Stimulated activated CD4-positive, alpha-beta T cell treated with anti-CD3 and anti-CD28 coated beads, Interleukin-12 subunit alpha, Interleukin-12 subunit beta, amount 100 ng/mL, for 24 hours (primary cell): ENCODE results near the gene PERCC1.
"Not testable (repeated sequence)": the region's sequence is repeated elsewhere in the genome, so short reads cannot be mapped to it uniquely, and the experiment has no call there.

Experiments
- DNase-seq, 2 experiments: peaks; one replicate each; pipeline ENCODE4 v3.0.0-alpha.2; 2020; ENCODE audit warnings: low read depth in 2 of 2

Gene PERCC1

DNA sequence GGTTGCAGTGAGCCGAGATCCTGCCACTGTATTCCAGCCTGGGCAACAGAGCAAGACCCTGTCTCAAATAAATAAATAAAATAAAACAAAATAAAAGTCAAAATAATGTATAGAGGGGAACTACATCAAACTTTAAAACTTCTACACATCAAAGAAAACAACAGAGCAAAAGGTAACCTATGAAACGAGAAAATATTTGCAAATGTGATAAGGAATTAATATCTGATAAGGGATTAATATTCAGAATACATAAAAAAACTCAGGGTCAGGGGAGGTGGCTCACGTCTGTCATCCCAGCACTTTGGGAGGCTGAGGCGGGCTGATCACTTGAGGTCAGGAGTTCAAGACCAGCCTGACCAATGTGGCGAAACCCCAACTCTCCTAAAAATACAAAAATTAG, 38.3 kb downstream of the PERCC1 start:
- DNase-seq = not testable (repeated sequence)

DNA sequence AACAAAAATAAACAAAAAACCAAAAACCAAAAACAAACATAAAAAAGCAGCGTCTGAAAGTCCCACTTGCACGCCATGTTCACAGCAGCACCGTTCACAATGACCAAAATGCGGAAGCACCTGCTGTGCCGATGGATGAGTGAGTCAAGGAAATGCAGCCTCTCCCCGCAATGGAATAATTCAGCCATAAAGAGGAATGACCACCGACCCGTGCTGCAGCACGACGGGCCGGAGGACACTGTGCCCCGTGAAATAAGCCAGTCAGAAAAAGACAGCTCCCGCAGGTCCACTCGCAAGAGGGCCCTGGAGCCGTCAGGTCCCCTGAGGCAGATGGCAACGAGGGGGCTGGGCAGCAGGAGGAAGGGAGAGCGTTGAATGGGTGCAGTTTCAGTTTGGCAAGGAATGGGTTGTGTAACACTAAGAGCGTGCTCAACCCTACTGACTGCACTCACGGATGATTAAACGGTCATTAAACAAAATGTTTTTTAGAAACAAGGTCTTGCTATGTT, 38.9 kb downstream of the PERCC1 start:
- no peak for DNase-seq

DNA sequence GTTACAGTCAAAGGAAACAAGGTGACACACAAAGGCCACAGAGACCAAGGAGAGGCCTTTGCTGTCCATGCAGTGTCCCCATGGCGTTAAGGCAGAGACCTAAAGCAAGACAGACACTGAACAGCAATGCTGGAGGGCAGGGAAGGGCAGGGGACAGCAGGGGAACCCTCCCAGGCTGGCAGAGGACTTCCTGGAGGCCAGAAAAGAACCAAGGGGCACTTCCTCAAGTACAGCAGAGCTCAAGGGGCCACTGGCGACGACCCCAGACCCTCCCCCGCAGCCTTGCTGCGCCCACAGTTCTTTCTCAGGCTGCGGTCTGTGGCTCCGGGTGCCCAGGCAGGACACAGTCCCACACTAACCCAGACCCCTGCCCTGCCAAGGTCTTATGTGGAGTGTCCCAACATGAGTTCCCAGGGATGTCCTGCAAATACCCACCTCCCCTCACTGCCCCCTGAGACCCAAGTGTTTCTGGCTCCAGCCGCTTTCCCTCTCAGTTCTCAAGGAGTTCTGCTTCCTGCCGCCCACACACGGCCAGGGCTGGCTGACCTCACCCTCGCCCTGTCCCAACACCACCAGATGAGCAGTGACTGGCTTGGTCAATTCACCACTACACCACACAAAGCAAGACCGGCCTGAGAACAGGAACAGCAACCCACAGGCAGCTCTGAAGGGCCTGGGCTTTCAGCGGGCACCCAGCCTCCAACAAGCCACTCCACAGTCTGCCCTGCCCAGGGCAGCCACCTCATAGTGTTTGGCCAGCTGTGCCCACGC, 39.8 kb downstream of the PERCC1 start:
- no peak for DNase-seq

DNA sequence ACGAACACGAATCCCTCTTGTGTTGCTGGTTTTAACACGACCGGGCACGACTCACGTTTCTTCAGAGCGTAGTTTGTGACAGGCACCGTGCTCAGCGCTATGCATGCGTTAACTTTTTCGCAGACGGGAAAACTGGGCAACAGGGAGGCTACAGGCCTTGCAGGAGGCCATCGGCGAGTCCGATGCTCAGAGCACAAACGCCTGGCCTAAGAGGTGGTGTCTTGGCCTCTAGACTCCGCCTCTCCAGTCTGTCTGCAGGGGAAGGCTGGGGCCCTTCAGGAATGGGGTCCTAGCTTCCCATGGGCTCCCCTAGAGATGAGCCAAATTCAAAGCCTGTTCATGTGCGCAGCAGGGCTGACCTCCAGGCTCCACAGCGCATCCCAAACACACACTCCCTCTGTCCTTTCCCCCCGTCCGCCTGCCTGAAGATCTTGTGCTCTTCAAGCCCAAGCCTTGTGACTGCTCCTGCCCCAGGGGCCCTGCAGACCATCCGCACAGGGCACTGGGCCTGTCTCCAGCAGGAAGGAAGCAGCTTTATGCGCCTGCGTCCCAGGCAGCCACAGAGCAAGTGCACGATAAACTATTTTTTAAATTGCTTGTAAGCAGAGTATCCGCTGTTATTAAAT, 40.8 kb downstream of the PERCC1 start:
- no peak for DNase-seq

DNA sequence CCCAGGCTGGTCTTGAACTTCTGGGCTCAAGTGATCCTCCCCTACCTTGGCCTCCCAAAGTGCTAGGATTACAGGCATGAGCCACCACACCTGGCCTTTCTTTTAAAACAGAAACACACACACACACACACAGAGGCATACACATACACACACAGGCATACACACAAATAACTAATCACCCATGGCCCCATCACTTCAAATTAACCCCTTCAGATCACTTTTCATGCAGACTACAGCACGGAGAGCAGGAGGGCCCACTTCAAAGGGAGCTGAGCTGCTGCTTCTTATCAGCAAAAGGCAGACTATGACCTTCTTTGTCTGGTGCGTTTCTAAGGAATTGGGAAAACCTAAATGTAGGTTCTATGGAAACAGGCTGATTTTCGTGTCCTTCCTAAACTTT, 42.1 kb downstream of the PERCC1 start:
- DNase-seq = no peak

DNA sequence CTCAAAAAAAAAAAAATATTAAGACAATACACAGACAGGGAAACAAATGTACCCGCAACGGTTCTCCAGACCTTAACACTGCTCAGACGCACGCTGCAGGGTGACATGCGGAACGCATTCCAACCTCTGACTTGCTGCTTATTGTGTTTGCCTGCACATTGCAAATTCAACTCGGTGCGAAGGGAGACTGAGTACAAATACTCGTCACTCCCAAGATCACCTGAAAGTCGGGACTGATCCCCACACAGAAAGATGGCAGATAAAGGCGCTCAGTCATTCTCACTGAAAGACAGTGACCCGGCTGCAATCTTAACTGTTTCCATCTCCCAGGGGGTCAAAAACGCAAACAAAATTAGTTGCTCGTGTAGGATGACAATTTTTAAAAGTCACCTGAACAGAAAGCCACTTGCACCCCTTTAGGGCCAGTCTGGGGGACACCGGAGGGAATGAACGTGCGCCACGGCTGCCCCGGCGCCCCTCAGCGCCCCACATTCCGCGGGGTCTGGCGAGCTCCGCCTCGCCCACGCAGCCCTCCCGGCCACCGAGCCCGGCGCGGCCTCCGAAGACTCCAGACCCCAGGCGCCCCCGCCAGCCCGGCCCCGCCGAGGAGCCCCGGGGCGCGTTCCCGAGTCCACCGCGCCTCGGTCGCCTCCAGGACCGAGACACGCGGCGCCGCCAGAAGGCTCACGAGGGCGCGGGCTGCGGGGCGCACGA, 43.4 kb downstream of the PERCC1 start:
- DNase-seq = no peak

DNA sequence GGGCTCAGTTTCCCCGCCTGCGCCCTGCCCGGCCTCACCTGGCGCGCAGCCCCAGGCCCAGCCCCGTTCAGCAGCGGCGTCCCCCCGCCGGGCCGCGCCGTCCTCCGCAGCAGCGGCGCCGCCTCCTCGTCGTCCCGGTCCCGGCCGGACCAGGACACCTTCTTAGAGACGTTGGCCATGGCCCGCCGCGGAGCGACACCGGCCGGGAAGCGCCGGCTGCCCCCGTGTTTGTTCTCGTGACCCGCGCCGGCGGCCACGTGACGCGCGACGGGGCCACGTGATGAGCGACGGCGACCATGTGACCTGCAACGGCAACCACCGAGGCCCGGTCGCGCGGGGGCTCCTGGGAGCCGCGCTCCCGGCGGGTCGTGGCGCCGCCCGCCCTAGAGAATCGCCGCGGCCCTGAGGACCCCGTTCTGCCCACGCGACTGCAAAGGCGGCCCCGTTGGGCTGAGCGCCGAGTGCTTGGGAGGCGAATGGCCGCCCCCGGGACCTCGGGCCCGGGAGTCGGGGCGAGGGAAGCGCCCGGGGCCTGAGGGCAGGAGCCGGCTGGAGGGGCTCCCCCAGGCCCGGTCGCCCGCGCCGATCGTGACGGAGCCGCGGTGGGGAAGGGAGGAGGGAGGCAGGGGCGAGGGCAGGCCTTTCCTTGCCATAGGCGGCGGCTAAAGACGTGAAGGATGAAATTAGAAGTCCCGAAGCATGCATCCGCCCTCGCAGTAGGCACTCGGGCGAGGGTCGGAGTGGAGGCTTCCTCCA, 44.1 kb downstream of the PERCC1 start, which contains the start of gene CLCN7:
CLCN7 (minus strand) TSS at position 233 of the 756 bp plus-strand sequence; CDS start at position 179, 54 bp downstream.
- peak; percentile 76 to 83 for DNase-seq

DNA sequence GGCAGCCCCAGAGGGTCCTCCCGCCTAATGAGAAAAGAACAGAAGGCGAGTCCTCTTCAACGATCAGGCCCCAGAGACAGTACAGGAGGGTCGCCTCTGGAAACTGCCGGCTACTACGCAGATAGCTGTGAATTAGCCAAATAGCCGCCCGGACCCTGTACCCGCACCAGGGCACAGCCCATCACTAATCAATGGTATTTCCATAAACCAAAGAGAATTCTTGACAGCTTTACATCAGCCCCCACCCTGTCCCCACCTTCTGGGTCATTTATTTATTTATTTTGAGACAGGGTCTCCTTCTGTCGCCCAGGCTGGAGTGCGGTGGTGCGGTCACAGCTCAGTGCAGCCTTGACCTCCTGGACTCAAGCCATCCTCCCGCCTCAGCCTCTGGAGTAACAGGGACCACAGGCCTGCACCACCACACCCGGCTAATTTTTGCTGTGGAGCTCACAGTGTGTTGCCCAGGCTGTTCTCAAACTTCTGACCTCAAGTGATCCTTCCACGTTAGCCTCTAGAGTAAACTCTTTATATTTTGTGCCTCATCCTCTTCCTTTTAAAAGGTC, 44.8 kb downstream of the PERCC1 start:
- DNase-seq = no peak

DNA sequence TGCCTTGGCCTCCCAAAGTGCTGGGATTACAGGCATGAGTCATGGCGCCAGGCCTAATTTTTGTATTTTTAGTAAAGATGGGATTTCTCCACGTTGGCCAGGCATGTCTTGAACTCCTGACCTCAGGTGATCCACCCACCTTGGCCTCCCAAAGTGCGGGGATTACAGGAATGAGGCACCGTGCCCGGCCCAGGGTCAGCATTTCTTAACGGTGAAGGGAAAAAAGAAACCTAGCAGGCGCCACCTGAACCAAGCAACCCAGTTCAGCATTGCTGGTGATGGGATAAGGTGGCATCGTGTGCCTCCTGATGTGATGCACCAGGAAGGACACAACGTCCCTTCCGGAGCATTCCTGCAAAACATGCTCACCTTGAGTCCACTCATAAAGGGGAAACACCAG, 46.2 kb downstream of the PERCC1 start:
- no peak for DNase-seq

DNA sequence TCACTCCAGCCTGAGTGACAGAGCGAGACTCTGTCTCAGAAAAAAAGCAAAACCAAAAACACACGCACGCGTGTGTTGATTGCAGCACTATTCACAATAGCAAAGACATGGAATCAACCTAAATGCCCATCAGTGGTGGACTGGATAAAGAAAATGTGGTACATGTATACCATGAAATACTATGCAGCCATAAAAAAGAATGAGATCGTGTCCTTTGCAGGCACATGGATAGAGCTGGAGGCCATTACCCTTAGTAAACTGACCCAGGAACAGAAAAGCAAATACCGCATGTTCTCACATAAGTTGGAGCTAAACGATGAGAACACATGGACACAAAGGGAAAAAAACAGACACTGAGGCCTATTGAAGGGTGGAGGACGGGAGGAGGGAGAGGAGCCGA, 48.1 kb downstream of the PERCC1 start:
- DNase-seq = not testable (repeated sequence)

DNA sequence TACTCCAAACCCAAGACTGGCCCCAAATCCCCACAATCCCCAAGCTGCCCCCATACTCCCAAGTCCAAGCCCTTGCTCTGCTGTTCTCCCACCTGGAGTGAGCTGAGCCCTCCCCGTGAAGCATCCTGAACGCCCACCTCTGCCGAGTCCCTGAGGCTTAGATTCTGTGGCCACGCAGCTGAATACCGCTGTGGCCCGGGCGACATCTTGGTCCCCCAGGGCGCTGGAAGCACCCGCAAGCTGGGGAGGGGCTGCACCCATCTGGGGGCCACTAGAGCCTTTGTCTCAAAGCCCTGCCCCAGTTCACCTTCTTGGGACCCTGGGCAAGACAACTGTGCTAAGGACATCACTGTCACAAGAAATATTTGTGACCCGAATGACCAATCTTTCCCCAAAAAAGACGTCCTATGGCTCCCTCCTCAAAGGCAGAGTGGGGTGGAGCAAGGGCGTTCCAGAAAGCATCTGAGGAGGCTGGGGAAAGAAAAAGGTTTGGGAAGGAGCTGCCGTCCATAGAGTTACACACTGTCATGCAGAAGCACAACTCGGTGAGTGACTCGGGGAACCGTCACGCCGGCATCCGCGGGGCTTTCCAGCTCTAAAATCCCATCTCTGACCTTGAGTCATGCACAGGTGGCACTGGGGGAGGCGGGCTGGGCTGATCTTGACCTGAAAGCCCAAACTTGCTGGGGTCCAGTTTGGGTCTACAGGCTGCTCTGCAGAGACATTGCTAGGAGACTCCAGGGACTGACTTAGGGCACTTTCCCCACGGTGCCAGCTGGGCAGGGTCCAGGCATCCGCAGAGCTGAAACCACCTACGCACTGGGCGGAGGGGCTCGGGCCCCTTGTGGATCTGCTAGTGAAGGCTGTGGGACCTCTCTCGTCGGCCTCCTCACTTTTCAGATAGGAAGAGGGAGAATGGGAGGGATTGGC, 51.3 kb downstream of the PERCC1 start:
- no peak for DNase-seq
